OCI-LY1 (cell line): ENCODE data around the gene PALD1.

Source experiments
- EZH2 ChIP-seq: fragments of 200-600 bp; sonication (generic), shearing (Covaris generic); IDR thresholded peaks from 2 replicates; pipeline ENCODE4 v1.8.0; 2017; ENCODE audit warnings: borderline replicate concordance, mixed run types, mild to moderate bottlenecking, antibody characterized with exemption, low read length, moderate library complexity, mixed read lengths
- TF ChIP-seq, protein P1 (sequence below): fragments of 200-600 bp; sonication (generic), shearing (Covaris generic); IDR thresholded peaks from 2 replicates; pipeline ENCODE4 v1.5.1; 2017; ENCODE audit warnings: mild to moderate bottlenecking, antibody characterized with exemption, low read length, moderate library complexity, mixed read lengths

DNA sequence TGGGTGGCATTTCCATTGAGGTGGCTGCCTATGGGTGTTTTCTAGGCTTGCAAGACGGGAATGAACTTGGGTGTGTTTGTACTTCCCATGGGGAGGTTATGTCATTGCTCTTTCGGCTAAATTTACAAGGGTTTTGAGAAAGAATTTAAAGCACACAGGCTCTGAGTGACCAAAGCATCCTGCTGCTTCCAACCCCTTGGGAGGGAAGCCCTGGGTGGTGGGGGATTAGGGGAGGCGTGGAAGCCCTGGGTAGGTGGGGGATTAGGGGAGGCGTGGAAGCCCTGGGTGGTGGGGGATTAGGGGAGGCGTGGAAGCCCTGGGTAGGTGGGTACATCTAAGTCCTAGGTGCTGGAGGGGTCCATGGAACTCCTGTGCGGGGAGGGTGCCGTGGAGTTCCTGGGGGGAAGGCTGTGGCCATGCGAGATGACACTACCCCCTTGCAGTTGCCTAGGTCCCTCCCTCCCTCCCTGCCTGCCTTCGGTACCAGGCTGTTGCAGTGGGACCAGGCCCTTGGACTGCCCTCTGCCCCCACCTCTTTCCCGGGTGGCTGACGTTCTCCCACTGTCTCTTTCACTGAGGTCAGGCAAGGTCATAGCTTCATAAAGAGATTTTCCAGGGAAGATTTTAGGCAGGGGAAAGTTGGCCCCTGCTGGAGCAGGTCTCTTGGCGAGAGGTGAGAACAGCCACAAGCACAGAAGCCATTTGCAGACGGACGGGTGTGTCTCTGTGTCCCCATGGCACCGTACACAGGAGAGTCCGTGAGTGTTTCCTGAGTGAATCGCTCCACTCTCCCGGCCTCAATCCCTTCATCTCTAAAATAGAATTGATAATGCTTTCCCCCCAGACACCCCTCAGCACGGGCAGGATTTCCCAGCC lies 104.5 kb downstream of the PALD1 start:
- TF ChIP-seq, protein P1, sequence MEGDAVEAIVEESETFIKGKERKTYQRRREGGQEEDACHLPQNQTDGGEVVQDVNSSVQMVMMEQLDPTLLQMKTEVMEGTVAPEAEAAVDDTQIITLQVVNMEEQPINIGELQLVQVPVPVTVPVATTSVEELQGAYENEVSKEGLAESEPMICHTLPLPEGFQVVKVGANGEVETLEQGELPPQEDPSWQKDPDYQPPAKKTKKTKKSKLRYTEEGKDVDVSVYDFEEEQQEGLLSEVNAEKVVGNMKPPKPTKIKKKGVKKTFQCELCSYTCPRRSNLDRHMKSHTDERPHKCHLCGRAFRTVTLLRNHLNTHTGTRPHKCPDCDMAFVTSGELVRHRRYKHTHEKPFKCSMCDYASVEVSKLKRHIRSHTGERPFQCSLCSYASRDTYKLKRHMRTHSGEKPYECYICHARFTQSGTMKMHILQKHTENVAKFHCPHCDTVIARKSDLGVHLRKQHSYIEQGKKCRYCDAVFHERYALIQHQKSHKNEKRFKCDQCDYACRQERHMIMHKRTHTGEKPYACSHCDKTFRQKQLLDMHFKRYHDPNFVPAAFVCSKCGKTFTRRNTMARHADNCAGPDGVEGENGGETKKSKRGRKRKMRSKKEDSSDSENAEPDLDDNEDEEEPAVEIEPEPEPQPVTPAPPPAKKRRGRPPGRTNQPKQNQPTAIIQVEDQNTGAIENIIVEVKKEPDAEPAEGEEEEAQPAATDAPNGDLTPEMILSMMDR: no peak
- TF ChIP-seq EZH2: no peak
